Stomach (tissue), 4 donors: ENCODE results near the gene CMTM1.

Experiments used
- EP300 ChIP-seq: sonication (generic); formaldehyde crosslinking; IDR thresholded peaks from one replicate; pipeline ENCODE4 v1.6.1; 2017; ENCODE audit warnings: antibody characterized with exemption
- POLR2A ChIP-seq, 4 donors: fragments of 450-650 bp; IDR thresholded peaks; one replicate each; pipeline ENCODE4 v1.6.1; 2016; ENCODE audit warnings: antibody characterized with exemption in 4 of 4, control low read depth in 2 of 4, mild to moderate bottlenecking in 1 of 4, moderate library complexity in 1 of 4
- TF ChIP-seq, protein P1 (sequence below), 7 experiments: fragments of 450-650 bp in 4 of 7; fragments of 200-600 bp in 3 of 7; sonication (generic) in 3 of 7; IDR thresholded peaks; one replicate each; pipeline ENCODE4 v1.5.1; 2016 to 2019; ENCODE audit warnings: antibody characterized with exemption in 7 of 7, control low read depth in 2 of 7, mild to moderate bottlenecking in 1 of 7

DNA sequence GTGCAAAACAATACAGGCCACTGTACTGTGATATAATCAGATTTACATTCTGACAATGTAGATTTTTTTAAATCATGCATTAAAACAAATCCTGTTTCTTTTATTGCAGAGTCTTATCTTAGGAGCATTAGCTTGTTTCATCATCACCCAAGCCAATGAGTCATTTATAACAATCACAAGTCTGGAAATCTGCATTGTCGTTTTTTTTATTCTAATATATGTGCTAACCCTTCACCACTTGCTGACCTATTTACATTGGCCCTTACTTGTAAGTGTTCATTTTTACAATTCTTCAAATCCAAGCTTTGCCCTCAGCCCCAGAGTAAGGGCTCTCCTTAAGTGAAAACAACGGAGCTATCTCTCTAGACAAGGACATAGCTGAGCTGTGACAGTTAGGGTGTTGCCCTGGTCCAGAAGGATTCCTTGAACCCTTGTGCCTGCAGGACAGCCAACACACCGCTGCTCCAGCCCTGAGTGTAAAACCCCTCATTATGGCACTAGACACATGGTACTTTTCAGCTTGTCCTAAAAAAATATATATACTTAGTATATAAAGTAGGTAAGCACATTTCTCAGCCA lies 3.7 kb downstream of the CMTM1 start:
- TF ChIP-seq POLR2A (IDR thresholded peaks at IDR 0.05): no peak
- TF ChIP-seq, protein P1, sequence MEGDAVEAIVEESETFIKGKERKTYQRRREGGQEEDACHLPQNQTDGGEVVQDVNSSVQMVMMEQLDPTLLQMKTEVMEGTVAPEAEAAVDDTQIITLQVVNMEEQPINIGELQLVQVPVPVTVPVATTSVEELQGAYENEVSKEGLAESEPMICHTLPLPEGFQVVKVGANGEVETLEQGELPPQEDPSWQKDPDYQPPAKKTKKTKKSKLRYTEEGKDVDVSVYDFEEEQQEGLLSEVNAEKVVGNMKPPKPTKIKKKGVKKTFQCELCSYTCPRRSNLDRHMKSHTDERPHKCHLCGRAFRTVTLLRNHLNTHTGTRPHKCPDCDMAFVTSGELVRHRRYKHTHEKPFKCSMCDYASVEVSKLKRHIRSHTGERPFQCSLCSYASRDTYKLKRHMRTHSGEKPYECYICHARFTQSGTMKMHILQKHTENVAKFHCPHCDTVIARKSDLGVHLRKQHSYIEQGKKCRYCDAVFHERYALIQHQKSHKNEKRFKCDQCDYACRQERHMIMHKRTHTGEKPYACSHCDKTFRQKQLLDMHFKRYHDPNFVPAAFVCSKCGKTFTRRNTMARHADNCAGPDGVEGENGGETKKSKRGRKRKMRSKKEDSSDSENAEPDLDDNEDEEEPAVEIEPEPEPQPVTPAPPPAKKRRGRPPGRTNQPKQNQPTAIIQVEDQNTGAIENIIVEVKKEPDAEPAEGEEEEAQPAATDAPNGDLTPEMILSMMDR (IDR thresholded peaks at IDR 0.05): no peak
- TF ChIP-seq EP300: no peak
